ENCODE data around the gene PDSS2. TPM values are rescaled to one million over a fixed set of nuclear protein-coding genes. Genes with fewer than 3 reads are reported as not detected.
A peak's percentile ranks its signal among the peaks of the same experiment; 100 is the strongest.
"Not testable (repeated sequence)": the region's sequence is repeated elsewhere in the genome, so short reads cannot be mapped to it uniquely, and the experiment has no call there.

Gene PDSS2
- total and polyA plus RNA-seq, 9 donors, result 6.6 to 10.2 (median 7.3) TPM

DNA sequence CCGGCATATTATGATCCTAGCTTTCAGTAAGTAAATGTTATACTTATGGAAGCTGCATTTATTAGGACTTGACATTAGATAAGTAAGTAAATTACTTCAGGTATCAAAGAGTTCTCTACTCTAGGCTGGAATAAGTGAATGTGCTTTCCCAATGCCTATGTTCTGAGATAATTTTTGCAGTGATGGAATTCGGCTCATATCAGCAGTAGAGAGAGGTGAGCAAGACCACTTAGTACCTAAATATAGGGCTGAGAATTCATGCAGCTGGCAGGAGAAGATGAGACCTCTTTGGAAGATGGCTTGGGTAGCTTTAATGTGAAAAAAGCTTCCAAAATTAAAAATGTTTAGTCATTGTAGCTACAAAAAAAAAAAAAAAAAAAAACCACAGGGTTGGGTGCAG, 330.8 kb downstream of the PDSS2 start:
- H3K9me3 ChIP-seq (replicated peaks; ENCODE audit: control insufficient read depth, low read depth, low read length), result no peaks in the 10 kb centered on the region
- peaks cover 7% of the 10 kb centered on the region for H3K4me1 ChIP-seq (ENCODE audit: control insufficient read depth, insufficient read depth, low read length)
- no peaks in the 10 kb centered on the region for H3K36me3 ChIP-seq (ENCODE audit: control insufficient read depth, insufficient read depth, low read length)
- DNase-seq, result no peak
- H3K27ac ChIP-seq (ENCODE audit: low read length), result no peak overlapping the region
- no peak overlapping the region for H3K4me3 ChIP-seq (ENCODE audit: low read length)
- H3K27me3 ChIP-seq (ENCODE audit: control insufficient read depth, insufficient read depth, low read length), result no peaks in the 10 kb centered on the region
- WGBS (ENCODE audit: insufficient coverage), result 57% methylated on average over 1 of the region's 2 CpGs

DNA sequence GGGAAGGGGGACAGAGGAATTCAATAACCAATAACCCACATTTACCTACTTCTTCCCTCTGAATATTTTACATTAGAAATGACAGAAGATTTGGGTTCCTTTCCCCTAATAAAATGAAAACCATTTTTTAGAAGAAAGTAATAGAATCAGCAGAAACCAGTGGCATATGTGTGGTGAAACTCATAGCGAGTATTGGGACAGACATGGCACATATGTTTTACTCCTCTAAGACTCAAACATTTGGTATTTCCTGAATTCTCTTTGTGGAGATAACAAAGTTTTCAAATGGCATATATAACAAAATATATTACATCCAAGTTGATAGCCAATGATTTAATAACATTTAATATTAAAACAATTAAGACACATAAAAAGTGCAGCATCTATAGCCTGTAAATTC, 331.2 kb downstream of the PDSS2 start:
- Histone ChIP-seq H3K4me1 (ENCODE audit: control insufficient read depth, insufficient read depth, low read length) (peaks cover 7% of the 10 kb centered on the region), H3K27me3 (ENCODE audit: control insufficient read depth, insufficient read depth, low read length) (no peaks in the 10 kb centered on the region), H3K36me3 (ENCODE audit: control insufficient read depth, insufficient read depth, low read length) (no peaks in the 10 kb centered on the region), H3K9me3 (replicated peaks; ENCODE audit: control insufficient read depth, low read depth, low read length) (no peaks in the 10 kb centered on the region), H3K4me3 (ENCODE audit: low read length) (no peak overlapping the region), H3K27ac (ENCODE audit: low read length) (no peak overlapping the region)
- no CpG with 5 or more reads among the region's 1 CpG for WGBS (ENCODE audit: insufficient coverage)
- DNase-seq, result no peak

DNA sequence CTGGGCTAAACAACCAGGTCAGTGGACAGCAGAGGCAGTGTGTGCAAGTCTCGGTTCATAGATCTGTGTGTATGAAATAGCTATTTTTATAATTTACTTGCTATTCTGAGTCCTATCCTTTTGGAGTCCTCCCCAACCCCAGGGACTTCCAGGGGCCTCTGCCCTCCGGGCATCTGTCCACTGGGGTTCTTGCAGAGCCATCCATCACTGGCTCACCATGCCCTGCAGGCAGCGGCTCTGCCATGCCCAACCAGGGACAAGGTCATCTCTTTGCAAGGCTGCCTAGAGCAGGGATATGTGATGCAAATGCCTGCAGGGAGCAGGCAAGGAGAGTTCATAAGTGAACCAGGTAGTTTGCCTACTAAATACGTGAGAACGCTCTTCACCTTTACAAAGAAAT, 333.6 kb downstream of the PDSS2 start:
- Histone ChIP-seq H3K4me1 (ENCODE audit: control insufficient read depth, insufficient read depth, low read length) (peaks cover 7% of the 10 kb centered on the region), H3K4me3 (ENCODE audit: low read length) (no peak overlapping the region), H3K9me3 (replicated peaks; ENCODE audit: control insufficient read depth, low read depth, low read length) (no peaks in the 10 kb centered on the region), H3K36me3 (ENCODE audit: control insufficient read depth, insufficient read depth, low read length) (no peaks in the 10 kb centered on the region), H3K27me3 (ENCODE audit: control insufficient read depth, insufficient read depth, low read length) (no peaks in the 10 kb centered on the region), H3K27ac (ENCODE audit: low read length) (no peak overlapping the region)
- WGBS (ENCODE audit: insufficient coverage), result 92% methylated on average over 2 of the region's 5 CpGs
- no peak for DNase-seq

DNA sequence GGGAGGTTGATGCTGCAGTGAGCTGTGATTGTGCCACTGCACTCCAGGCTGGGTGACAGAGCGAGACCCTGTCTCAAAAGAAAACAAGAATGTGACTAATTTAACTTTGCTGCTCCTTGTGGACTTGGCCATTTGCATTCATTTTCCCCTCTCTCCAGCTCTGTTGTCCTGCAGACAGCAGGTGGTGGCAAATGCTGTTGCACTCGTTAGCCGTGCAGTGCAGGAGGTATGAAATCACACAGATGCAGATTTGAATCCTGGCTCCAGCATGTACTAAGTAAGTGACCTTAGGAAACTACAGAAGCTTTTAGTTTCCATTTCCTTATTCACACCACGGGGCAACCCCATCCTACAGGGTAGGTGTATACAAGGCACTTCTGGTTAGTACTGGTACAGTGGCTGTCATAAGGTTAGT, 334.4 kb downstream of the PDSS2 start:
- no peaks in the 10 kb centered on the region for H3K9me3 ChIP-seq (replicated peaks; ENCODE audit: control insufficient read depth, low read depth, low read length)
- H3K4me1 ChIP-seq (ENCODE audit: control insufficient read depth, insufficient read depth, low read length), result peaks cover 7% of the 10 kb centered on the region
- no peak overlapping the region for H3K27ac ChIP-seq (ENCODE audit: low read length)
- H3K4me3 ChIP-seq (ENCODE audit: low read length), result no peak overlapping the region
- WGBS (ENCODE audit: insufficient coverage), result 60% methylated on average over 1 of the region's 4 CpGs
- H3K27me3 ChIP-seq (ENCODE audit: control insufficient read depth, insufficient read depth, low read length), result no peaks in the 10 kb centered on the region
- no peaks in the 10 kb centered on the region for H3K36me3 ChIP-seq (ENCODE audit: control insufficient read depth, insufficient read depth, low read length)
- no peak for DNase-seq

DNA sequence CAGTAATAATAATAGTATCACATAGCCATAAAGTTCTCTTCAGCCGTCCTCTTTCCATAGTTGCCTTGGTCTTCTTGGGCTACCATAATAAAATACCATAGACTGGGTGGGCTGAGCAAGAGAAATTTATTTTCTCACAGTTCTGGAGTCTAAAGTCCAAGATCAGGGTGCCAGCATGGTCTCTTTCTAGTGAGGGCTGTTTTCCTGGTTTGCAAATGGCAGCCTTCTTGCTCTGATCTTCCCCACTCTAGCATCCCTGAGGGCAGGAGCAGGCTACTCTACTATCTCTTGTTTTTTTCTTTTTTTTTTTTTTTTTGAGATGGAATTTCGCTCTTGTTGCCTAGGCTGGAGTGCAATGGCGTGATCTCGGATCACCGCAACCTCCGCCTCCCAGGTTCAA, 335.9 kb downstream of the PDSS2 start:
- Histone ChIP-seq H3K36me3 (ENCODE audit: control insufficient read depth, insufficient read depth, low read length) (no peaks in the 10 kb centered on the region), H3K4me3 (ENCODE audit: low read length) (no peak overlapping the region), H3K27me3 (ENCODE audit: control insufficient read depth, insufficient read depth, low read length) (peaks cover 2% of the 10 kb centered on the region), H3K27ac (ENCODE audit: low read length) (no peak overlapping the region), H3K9me3 (replicated peaks; ENCODE audit: control insufficient read depth, low read depth, low read length) (no peaks in the 10 kb centered on the region), H3K4me1 (ENCODE audit: control insufficient read depth, insufficient read depth, low read length) (no peaks in the 10 kb centered on the region)
- DNase-seq, result no peak
- no CpG with 5 or more reads among the region's 6 CpGs for WGBS (ENCODE audit: insufficient coverage)

DNA sequence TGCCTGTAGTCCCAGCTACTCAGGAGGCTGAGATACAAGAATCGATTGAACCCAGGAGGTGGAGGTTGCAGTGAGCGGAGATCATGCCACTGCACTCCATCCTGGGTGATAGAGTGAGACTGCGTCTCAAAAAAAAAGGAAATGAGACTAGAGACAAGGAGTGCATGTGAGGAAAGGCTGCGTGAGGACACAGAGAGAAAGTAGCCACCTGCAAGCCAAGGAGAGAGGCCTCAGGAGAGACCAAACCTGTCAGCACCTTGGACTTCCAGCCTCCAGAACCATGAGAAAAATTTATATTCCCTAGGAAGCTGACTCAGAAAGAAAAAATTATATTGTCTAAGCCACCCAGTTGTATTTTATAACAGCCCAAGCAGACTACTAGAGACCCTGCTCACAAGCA, 336.6 kb downstream of the PDSS2 start:
- no peak for DNase-seq
- Histone ChIP-seq H3K27me3 (ENCODE audit: control insufficient read depth, insufficient read depth, low read length) (peaks cover 2% of the 10 kb centered on the region), H3K4me3 (ENCODE audit: low read length) (no peak overlapping the region), H3K27ac (ENCODE audit: low read length) (no peak overlapping the region), H3K36me3 (ENCODE audit: control insufficient read depth, insufficient read depth, low read length) (no peaks in the 10 kb centered on the region), H3K4me1 (ENCODE audit: control insufficient read depth, insufficient read depth, low read length) (no peaks in the 10 kb centered on the region), H3K9me3 (replicated peaks; ENCODE audit: control insufficient read depth, low read depth, low read length) (no peaks in the 10 kb centered on the region)
- 71% methylated on average over 4 of the region's 4 CpGs for WGBS (ENCODE audit: insufficient coverage)

DNA sequence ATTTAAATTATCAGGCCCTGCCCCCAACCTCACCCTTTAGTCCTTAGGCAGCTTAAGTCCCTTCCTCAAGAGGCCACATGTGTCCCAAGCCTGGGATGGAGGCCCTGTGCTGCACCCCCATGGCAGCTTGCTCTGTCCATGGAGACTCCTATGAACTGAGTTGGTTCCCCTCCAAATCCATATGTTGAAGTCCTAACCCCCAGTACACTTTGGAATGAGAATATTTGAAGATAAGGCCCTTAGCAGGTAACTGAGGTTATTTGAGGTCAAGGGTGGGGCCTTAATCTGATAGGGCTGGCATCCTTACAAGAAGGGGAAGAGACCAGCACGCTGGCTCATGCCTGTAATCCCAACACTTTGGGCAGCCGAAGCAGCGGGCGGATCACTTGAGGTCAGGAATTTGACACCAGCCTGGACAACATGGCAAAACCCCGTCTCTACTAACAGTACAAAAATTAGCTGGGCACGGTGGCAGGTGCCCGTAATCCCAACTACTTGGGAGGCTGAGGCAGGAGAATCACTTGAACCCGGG, 337.3 kb downstream of the PDSS2 start:
- H3K9me3 ChIP-seq (replicated peaks; ENCODE audit: control insufficient read depth, low read depth, low read length), result no peaks in the 10 kb centered on the region
- no peak for DNase-seq
- H3K36me3 ChIP-seq (ENCODE audit: control insufficient read depth, insufficient read depth, low read length), result no peaks in the 10 kb centered on the region
- H3K27ac ChIP-seq (ENCODE audit: low read length), result no peak overlapping the region
- no peak overlapping the region for H3K4me3 ChIP-seq (ENCODE audit: low read length)
- H3K27me3 ChIP-seq (ENCODE audit: control insufficient read depth, insufficient read depth, low read length), result peaks cover 2% of the 10 kb centered on the region
- WGBS (ENCODE audit: insufficient coverage), result 87% methylated on average over 7 of the region's 8 CpGs
- H3K4me1 ChIP-seq (ENCODE audit: control insufficient read depth, insufficient read depth, low read length), result no peaks in the 10 kb centered on the region

DNA sequence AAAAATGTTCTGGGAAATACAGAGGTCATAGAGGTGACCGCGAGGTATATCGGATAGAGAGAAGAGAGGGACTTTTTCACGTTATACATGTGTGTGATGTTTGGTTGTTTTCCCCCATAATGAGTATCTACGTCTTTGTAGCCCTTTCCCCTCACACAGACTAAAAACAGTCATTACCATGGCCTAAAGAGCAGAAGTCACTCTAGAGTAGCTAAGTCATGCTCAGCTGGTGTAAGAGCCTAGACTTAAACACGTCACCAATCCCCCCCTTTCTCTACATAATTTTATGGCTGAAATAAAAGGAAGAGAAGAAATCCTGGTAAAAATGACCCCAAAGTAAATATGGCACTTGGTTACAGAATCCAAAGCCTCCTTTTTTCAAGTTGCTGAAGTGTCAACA, 338.1 kb downstream of the PDSS2 start:
- no peak overlapping the region for H3K27ac ChIP-seq (ENCODE audit: low read length)
- no peak overlapping the region for H3K4me3 ChIP-seq (ENCODE audit: low read length)
- DNase-seq, result no peak
- no peaks in the 10 kb centered on the region for H3K36me3 ChIP-seq (ENCODE audit: control insufficient read depth, insufficient read depth, low read length)
- H3K27me3 ChIP-seq (ENCODE audit: control insufficient read depth, insufficient read depth, low read length), result peaks cover 2% of the 10 kb centered on the region
- peaks cover 5% of the 10 kb centered on the region for H3K4me1 ChIP-seq (ENCODE audit: control insufficient read depth, insufficient read depth, low read length)
- H3K9me3 ChIP-seq (replicated peaks; ENCODE audit: control insufficient read depth, low read depth, low read length), result no peaks in the 10 kb centered on the region
- WGBS (ENCODE audit: insufficient coverage), result no CpG with 5 or more reads among the region's 6 CpGs

DNA sequence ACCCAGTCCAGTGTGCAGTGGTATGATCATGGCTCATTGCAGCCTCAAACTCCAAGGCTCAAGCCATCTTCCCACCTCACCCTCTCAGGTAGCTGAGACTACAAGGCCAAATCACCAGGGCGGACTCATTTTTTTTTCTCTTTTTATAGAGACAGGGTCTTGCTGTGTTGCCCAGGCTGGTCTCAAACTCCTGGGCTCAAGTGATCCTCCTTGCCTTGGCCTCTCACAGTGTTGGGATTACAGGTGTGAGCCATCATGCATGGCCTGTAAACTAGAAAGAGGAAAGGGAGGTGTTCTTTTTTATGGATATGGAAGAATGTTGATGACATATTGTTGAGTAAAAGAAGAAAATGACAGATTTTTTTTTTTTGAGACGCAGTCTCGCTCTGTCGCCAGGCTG, 339.0 kb downstream of the PDSS2 start:
- no peak overlapping the region for H3K27ac ChIP-seq (ENCODE audit: low read length)
- H3K36me3 ChIP-seq (ENCODE audit: control insufficient read depth, insufficient read depth, low read length), result no peaks in the 10 kb centered on the region
- peaks cover 6% of the 10 kb centered on the region for H3K27me3 ChIP-seq (ENCODE audit: control insufficient read depth, insufficient read depth, low read length)
- H3K9me3 ChIP-seq (replicated peaks; ENCODE audit: control insufficient read depth, low read depth, low read length), result no peaks in the 10 kb centered on the region
- peaks cover 9% of the 10 kb centered on the region for H3K4me1 ChIP-seq (ENCODE audit: control insufficient read depth, insufficient read depth, low read length)
- no peak for DNase-seq
- WGBS (ENCODE audit: insufficient coverage), result no CpG with 5 or more reads among the region's 4 CpGs
- H3K4me3 ChIP-seq (ENCODE audit: low read length), result no peak overlapping the region

DNA sequence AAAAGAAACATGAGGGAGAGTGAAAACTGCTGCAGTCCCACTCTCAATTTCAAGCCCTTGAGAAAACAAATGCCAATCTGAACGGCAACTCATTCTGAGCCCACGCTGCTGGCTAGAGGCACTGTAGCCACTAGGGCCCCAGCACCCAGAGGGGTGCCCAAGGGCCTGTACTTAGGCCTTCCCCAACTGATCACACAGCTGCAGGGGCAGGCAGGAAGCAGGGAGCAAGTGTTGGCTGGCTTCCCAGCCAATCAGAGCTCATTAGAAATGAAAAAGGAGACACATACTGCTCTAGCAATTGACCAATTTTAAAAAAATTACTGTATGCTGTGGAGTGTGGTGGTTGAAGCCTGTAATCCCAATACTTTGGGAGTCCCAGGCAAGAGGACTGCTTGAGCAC, 340.4 kb downstream of the PDSS2 start:
- 70% methylated on average over 2 of the region's 2 CpGs for WGBS (ENCODE audit: insufficient coverage)
- Histone ChIP-seq H3K4me1 (ENCODE audit: control insufficient read depth, insufficient read depth, low read length) (peaks cover 10% of the 10 kb centered on the region), H3K9me3 (replicated peaks; ENCODE audit: control insufficient read depth, low read depth, low read length) (no peaks in the 10 kb centered on the region), H3K4me3 (ENCODE audit: low read length) (no peak overlapping the region), H3K27me3 (ENCODE audit: control insufficient read depth, insufficient read depth, low read length) (peaks cover 6% of the 10 kb centered on the region), H3K27ac (ENCODE audit: low read length) (no peak overlapping the region), H3K36me3 (ENCODE audit: control insufficient read depth, insufficient read depth, low read length) (no peaks in the 10 kb centered on the region)
- DNase-seq, result peak; percentile 12

DNA sequence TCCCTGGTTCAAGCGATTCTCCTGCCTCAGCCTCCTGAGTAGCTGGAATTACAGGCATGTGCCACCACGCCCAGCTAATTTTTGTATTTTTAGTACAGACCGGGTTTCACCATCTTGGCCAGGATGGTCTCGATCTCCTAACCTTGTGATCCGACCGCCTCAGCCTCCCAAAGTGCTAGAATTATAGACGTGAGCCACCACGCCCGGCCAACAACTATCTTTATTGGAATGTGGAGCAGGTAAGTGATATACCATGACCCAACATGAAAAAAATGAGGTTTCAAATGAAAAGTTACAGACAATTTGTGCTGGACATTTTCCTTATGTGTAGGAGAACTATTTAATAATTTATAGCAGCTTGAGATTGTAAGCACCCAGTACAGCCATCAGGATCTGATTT, 340.8 kb downstream of the PDSS2 start:
- 89% methylated on average over 7 of the region's 9 CpGs for WGBS (ENCODE audit: insufficient coverage)
- not testable (repeated sequence) for H3K27me3 ChIP-seq (ENCODE audit: control insufficient read depth, insufficient read depth, low read length); H3K27ac ChIP-seq (ENCODE audit: low read length); DNase-seq; H3K9me3 ChIP-seq (replicated peaks; ENCODE audit: control insufficient read depth, low read depth, low read length); H3K4me3 ChIP-seq (ENCODE audit: low read length); H3K36me3 ChIP-seq (ENCODE audit: control insufficient read depth, insufficient read depth, low read length)
- H3K4me1 ChIP-seq (ENCODE audit: control insufficient read depth, insufficient read depth, low read length), result peaks cover 15% of the 10 kb centered on the region

Measured in muscle of leg (tissue), 11 donors.